HG02588 (cell line): ENCODE results near the gene TSPOAP1.
A peak's percentile ranks its signal among the peaks of the same experiment; 100 is the strongest.

Experiments used
- ATAC-seq: cut with Tn5 transposase; IDR thresholded peaks from one replicate; pipeline ENCODE4 v1.9.1; 2021; ENCODE audit warnings: mild to moderate bottlenecking, moderate library complexity; ENCODE audit not compliant: unreplicated experiment

TSPOAP1 gene

GRCh38 chr17:58307468-58308172, 21.0 kb downstream of the TSPOAP1 start:
- no peak for ATAC-seq

- ATAC-seq = no peak
These were observed 22.3 kb downstream of the TSPOAP1 start for GRCh38 chr17:58306131-58306951.

- no peak for ATAC-seq
These were observed 23.0 kb downstream of the TSPOAP1 start for GRCh38 chr17:58305626-58306025.

GRCh38 chr17:58304750-58305486, 23.7 kb downstream of the TSPOAP1 start:
- ATAC-seq = no peak

- peak; percentile 60 for ATAC-seq
These were observed 24.4 kb downstream of the TSPOAP1 start for GRCh38 chr17:58303971-58304749.

GRCh38 chr17:58302919-58303585, 25.5 kb downstream of the TSPOAP1 start:
- ATAC-seq = no peak

GRCh38 chr17:58302171-58302918, 26.2 kb downstream of the TSPOAP1 start:
- no peak for ATAC-seq

GRCh38 chr17:58301504-58302150, 27.0 kb downstream of the TSPOAP1 start:
- ATAC-seq = no peak

GRCh38 chr17:58300336-58300735, 28.3 kb downstream of the TSPOAP1 start:
- ATAC-seq = no peak

GRCh38 chr17:58294034-58294433, 34.6 kb downstream of the TSPOAP1 start:
- no peak for ATAC-seq

- no peak for ATAC-seq
These were observed 37.3 kb downstream of the TSPOAP1 start for GRCh38 chr17:58291246-58291645.

- ATAC-seq = no peak
These were observed 38.7 kb downstream of the TSPOAP1 start for GRCh38 chr17:58289869-58290268.

GRCh38 chr17:58285422-58285810, 43.2 kb downstream of the TSPOAP1 start:
- no peak for ATAC-seq

- ATAC-seq = no peak
These were observed 43.8 kb downstream of the TSPOAP1 start for GRCh38 chr17:58284613-58285421.

GRCh38 chr17:58283674-58284612, 44.7 kb downstream of the TSPOAP1 start:
- ATAC-seq = no peak

- no peak for ATAC-seq
These were observed 46.2 kb downstream of the TSPOAP1 start for GRCh38 chr17:58282442-58282841.

GRCh38 chr17:58281511-58282011, 47.0 kb downstream of the TSPOAP1 start:
- no peak for ATAC-seq
